HG03196 (cell line): ENCODE measurements around the gene DESI1.
A peak's percentile ranks its signal among the peaks of the same experiment; 100 is the strongest.
"Not testable (repeated sequence)": the region's sequence is repeated elsewhere in the genome, so short reads cannot be mapped to it uniquely, and the experiment has no call there.

Experiments used
- ATAC-seq: cut with Tn5 transposase; IDR thresholded peaks from one replicate; pipeline ENCODE4 v1.9.1; 2021; ENCODE audit not compliant: unreplicated experiment

DESI1 gene

DNA sequence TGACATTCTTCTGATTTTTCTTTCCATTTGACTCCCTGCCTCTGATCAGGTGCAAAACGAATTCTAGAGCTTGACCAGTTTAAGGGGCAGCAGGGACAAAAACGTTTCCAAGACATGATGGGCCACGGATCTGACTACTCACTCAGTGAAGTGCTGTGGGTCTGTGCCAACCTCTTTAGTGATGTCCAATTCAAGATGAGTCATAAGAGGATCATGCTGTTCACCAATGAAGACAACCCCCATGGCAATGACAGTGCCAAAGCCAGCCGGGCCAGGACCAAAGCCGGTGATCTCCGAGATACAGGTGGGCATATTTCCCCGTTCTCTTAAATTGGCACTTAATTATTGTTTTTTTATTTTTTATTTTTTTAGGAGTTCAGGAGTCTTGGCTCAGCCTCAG lies 15.6 kb upstream of the DESI1 start:
- ATAC-seq: no peak

DNA sequence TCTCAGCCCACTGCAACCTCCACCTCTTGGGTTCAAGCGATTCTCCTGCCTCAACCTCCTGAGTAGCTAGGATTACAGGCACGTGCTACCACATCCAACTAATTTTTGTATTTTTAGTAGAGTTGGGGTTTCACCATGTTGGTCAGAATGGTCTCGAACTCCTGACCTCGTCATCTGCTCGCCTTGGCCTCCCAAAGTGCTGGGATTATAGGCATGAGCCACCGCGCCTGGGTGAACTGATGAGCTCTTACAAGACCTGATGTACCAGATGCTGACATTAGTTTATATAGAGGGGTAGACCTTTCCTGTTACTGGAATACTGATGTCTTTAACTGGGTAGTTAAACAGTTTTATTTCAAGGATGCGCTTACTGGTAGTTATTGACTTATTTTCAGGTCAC lies 13.8 kb upstream of the DESI1 start:
- not testable (repeated sequence) for ATAC-seq

- ATAC-seq: not testable (repeated sequence)
These were observed 10.8 kb upstream of the DESI1 start for GRCh38 chr22:41631615-41632014.

- not testable (repeated sequence) for ATAC-seq
These were observed 10.3 kb upstream of the DESI1 start for GRCh38 chr22:41631115-41631514.

- ATAC-seq: no peak
These were observed 4.7 kb upstream of the DESI1 start for GRCh38 chr22:41625577-41625976.

GRCh38 chr22:41621911-41622179 lies 1.0 kb upstream of the DESI1 start:
- ATAC-seq: no peak

DNA sequence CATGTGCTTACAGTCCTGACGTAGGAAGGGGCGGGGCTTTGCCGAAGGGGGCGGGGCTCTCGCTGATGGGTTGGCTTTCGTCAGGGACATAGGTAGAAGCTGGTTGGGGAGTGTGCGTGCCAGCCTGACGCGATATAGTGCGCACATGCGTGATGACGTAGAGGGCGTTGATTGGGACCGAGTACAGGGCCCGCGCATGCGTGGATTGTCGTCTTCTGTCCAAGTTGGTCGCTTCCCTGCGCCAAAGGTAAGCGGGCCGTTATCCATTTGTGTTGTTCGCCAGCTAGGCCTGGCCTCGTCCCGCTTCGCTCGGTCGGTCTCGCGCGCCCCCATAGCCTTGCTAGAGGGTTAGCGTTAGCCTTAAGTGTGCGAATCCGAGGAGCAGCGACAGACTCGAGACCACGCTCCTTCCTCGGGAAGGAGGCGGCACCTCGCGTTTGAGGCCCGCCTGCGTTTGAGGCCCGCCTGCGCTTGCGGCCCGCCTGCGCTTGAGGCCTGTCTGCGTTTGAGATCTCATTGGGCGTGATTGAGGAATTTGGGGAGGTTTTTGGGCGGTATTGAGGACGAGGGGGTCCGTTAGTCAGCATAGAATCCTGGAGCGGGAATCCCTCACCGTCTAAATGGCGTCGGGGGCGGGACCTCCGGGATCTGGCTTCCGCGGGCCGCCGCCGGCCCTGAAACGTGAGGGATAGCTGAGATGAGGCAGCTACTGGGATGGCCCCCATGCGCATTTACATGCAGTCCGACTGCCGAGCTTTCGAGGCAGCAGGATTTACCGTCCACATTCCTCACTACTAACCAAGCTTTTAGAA lies 462 bp upstream of the DESI1 start, which contains the start of gene XRCC6:
Gene XRCC6, plus strand, starts transcription at position 197 of the 812 bp plus-strand sequence. CDS start 710 bp downstream, outside the sequence.
- peak; percentile 80 for ATAC-seq

GRCh38 chr22:41619979-41620588 lies 759 bp downstream of the DESI1 start:
- ATAC-seq: no peak

- ATAC-seq: no peak
These were observed 7.4 kb downstream of the DESI1 start for GRCh38 chr22:41613456-41613855.

DNA sequence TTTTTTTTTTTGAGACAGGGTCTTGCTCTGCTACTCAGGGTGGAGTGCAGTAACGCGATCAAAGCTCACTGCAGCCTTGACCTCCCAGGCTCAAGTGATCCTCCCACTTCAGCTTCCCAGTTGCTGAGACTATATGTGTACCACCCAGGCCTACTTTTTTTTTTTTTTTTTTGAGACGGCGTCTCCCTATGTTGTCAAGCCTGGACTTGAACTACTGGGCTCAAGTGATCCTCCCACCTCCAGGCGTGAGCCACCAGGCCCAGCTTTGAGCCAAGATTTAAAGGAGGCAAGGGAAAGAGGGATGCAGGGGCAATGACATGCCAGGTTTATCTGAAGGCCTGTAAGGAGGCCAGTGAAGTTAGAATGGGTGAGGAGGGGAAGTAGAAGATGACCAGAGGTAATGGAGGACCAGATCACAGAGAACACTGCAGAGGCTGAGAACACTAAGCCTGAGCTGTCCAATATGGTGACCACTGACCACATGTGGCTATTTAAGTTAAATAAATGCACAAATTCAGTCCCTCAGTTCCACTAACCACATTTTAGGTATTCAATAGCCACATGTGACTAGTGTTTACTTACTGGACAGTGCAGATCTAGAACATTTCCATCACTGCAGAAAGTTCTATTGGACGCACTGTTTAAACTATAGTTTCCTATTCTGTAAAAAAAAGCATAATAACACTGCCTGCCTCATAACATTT lies 8.1 kb downstream of the DESI1 start:
- ATAC-seq: no peak

GRCh38 chr22:41608386-41608785 lies 12.5 kb downstream of the DESI1 start:
- ATAC-seq: no peak

GRCh38 chr22:41603873-41604332 lies 16.9 kb downstream of the DESI1 start:
- peak; percentile 82 for ATAC-seq

- ATAC-seq: no peak
These were observed 19.9 kb downstream of the DESI1 start for GRCh38 chr22:41600976-41601375.

GRCh38 chr22:41598891-41599635 lies 21.8 kb downstream of the DESI1 start:
- ATAC-seq: no peak

DNA sequence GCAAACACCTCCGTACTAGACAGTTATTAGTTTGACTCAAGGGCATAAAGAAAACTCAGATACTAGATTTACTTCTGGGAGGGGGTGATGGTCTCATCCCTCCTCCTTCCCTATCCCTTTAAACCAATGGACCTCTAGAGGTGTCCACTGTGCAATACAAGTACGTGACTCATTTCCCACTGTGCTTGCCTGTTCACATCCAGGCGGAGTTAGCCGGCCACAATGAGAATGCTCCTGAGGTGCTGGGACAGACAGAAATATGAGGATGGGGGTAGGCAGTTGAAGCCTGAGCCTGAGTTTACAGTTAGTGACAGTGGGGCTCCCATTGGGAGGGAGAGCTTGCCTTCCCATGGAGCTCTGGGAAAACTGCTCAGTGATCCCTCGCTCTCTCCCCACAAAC lies 22.8 kb downstream of the DESI1 start:
- no peak for ATAC-seq

DNA sequence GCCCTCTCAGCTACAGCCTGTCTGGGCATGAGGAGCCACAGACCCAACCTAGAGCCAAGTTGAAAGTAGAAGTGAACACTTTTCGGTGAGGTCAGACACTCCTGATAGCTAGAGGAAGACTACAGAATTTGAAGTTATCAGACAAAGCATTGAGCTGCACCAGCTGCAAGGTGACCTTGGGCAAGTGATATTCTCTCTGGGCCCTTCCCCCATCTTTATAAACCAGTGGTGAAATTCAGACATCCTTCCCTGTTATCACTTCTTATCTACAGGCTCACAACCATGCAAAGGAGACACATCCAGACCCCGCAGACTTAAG lies 23.2 kb downstream of the DESI1 start:
- ATAC-seq: no peak

DNA sequence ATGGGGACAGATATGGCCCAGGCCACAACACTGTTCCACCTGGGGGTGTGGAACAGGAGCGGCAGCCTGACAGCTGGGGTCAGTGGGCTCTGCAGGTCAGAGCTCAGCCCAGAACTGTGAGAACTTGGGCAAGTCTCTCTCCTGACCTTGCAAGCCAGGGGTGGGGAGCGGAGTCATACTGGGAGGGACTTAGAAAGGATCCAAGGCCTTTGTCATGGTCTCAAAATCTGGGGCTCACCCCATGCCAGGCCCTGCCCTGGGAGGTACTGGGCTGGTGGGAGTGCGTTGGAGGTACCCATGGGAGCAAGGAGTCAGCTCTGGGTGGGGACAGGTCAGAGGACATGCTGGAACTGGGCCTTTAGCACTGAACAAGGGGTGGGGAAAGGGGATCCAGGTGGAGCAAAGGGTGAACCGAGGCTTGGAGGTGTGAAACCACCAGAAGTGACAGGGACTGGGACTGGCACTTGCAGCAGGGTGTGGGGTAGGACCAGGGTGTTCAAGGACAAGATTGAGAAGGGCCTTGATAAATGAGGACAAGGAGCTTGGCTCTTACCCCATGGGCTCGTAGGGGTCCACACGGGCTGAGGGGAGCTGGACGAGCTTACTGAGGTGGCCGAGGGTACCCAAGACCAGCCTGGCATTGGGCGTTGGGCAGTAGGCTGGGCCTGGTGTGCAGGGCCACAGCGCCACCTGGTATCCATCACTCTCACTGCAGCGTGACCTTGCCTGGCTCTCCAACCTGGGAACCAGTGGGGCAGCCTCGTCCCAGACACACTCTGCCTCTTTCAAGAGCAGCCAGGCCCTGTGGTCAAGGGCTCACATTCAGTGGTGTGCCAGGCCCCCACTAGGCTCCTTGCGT lies 23.8 kb downstream of the DESI1 start:
- no peak for ATAC-seq

DNA sequence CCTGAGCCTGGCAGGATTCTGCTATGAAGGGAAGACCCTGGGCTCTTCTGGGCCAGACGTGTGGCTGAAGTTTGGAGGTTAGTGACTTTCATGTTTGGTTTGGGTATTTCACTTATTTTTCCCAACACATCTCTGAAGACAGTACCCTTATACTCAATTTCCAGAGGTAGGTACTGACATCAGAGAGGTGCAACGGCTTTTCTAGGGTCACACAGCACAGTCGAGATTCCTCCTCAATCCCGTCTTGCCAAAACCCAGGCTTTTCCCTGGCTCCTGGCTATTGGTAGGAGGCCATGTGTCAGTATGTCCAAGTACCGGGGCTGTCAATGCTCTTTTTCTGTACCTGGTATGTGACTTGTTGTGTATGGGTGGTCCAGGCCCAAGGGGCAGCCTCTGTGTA lies 25.1 kb downstream of the DESI1 start:
- ATAC-seq: no peak

DNA sequence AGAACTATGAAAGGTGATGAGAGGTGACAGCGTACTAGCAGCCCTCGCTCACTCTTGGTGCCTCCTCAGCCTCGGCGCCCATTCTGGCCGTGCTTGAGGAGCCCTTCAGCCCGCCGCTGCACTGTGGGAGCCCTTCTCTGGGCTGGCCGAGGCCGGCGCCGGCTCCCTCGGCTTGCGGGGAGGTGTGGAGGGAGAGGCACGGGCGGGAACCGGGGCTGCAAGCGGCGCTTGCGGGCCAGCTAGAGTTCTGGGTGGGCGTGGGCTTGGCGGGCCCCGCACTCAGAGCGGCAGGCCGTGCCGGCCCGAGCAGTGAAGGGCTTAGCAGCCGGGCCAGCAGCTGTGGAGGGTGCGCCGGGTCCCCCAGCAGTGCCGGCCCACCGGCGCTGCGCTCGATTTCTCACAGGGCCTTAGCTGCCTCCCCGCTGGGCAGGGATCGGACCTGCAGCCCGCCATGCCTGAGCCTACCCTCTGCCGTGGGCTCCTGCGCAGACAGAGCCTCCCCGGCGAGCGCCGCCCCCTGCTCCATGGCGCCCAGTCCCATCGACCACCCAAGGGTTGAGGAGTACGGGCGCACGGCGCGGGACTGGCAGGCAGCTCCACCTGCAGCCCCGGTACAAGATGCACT lies 27.4 kb downstream of the DESI1 start:
- ATAC-seq: not testable (repeated sequence)
